ENCODE results near the gene STRBP. TPM values are rescaled to one million over a fixed set of nuclear protein-coding genes. Genes with fewer than 3 reads are reported as not detected.
A peak's percentile ranks its signal among the peaks of the same experiment; 100 is the strongest.

STRBP gene
- total RNA-seq, 1 experiment from 2014 or later = 74.0 TPM

- Histone ChIP-seq H2BK12ac (ENCODE audit: insufficient read length, low read depth, low read length) (no peak overlapping the region), H3K56ac (ENCODE audit: insufficient read length, low read depth, low read length) (no peak overlapping the region), H4K8ac (replicated peaks; ENCODE audit: insufficient read length, low read depth, low read length) (no peak overlapping the region), H3K23me2 (ENCODE audit: insufficient read length, low read depth, low read length, poor library complexity, severe bottlenecking) (peaks cover 15% of the 10 kb centered on the region), H3K4me2 (ENCODE audit: insufficient read depth, insufficient read length, low read length) (peak overlapping the region; percentile 96), H3K79me1 (ENCODE audit: insufficient read depth, low read depth, low read length, poor library complexity, severe bottlenecking) (no peaks in the 10 kb centered on the region), H2AFZ (ENCODE audit: low read length) (no peak overlapping the region), H3K14ac (ENCODE audit: insufficient read depth, low read length) (peak overlapping the region; percentile 24; the same call in 1 of the 2 replicates), H3K79me2 (ENCODE audit: insufficient read depth, low read length) (peaks cover 18% of the 10 kb centered on the region; the same call in 1 of the 2 replicates), H2BK120ac (ENCODE audit: low read depth, low read length, poor library complexity, severe bottlenecking) (no peak overlapping the region), H3K18ac (ENCODE audit: insufficient read length, low read depth, low read length) (no peak overlapping the region), H3K9ac (ENCODE audit: extremely low read depth, insufficient read length, low read length) (peak overlapping the region; percentile 25), H2BK15ac (ENCODE audit: low read depth, low read length) (no peak overlapping the region), H3K23ac (ENCODE audit: insufficient read length, low read depth, low read length) (no peak overlapping the region), H2AK5ac (ENCODE audit: insufficient read length, low read length) (no peak overlapping the region), H4K91ac (ENCODE audit: insufficient read length, low read depth, low read length) (no peak overlapping the region), H4K5ac (ENCODE audit: insufficient read length, low read depth, low read length) (no peak overlapping the region), H2BK20ac (ENCODE audit: low read depth, low read length, poor library complexity, severe bottlenecking) (no peak overlapping the region), H3K27ac (ENCODE audit: insufficient read length, low read depth, low read length) (no peak overlapping the region), H3K4ac (ENCODE audit: low read depth, low read length) (no peak overlapping the region), H2BK5ac (ENCODE audit: insufficient read length, low read length) (no peak overlapping the region), H4K20me1 (ENCODE audit: control insufficient read depth, insufficient read depth, insufficient read length) (no peaks in the 10 kb centered on the region), H3K27me3 (ENCODE audit: insufficient read depth, low read length) (no peaks in the 10 kb centered on the region), H3K9me3 (ENCODE audit: control insufficient read depth, low read depth, low read length) (no peaks in the 10 kb centered on the region), H3K4me1 (ENCODE audit: insufficient read depth, low read length) (peaks cover 10% of the 10 kb centered on the region; the same call in 1 of the 2 replicates), H3T11ph (ENCODE audit: low read length) (no peak overlapping the region)
- Mint-ChIP-seq H3K4me3 (peak overlapping the region; percentile 59 to 74; a peak in 3 of 5 replicates), H3K27me3 (ENCODE audit: low read depth) (peaks cover 9% of the 10 kb centered on the region), H3K4me1 (peaks cover 34 to 40% of the 10 kb centered on the region in 2 experiments), H3K9me3 (no peaks in the 10 kb centered on the region), H3K27ac (no peak overlapping the region), H3K36me3 (ENCODE audit: insufficient read depth in 1 of 3, low read depth in 3 of 3) (no peaks in the 10 kb centered on the region)
- TF ChIP-seq CTCF (conservative IDR thresholded peaks at IDR 0.05) = no peak
- WGBS (ENCODE audit: extremely low coverage, insufficient read length, low lambda C conversion rate) = no CpG with 5 or more reads among the region's 49 CpGs
- no peak for DNase-seq
Measured at GRCh38 chr9:123268199-123268464, 254 bp downstream of the STRBP start.
